Neural progenitor cell (in vitro differentiated cells): ENCODE data around the gene CAPZA1.

Source experiments
- EZH2 ChIP-seq: fragments of 200-600 bp; sonication (generic); IDR thresholded peaks from 2 replicates; pipeline ENCODE4 v1.6.1; 2017; ENCODE audit warnings: antibody characterized with exemption, mild to moderate bottlenecking, moderate library complexity
- EZH2phosphoT487 ChIP-seq: fragments of 200-600 bp; sonication (generic); IDR thresholded peaks from 2 replicates; pipeline ENCODE4 v1.6.1; 2017; ENCODE audit warnings: antibody characterized with exemption
- TF ChIP-seq, protein P1 (sequence below): fragments of 200-600 bp; sonication (generic); IDR thresholded peaks from 2 replicates; pipeline ENCODE4 v1.5.1; 2017; ENCODE audit warnings: antibody characterized with exemption, mild to moderate bottlenecking

GRCh38 chr1:112710586-112710985 is 91.0 kb downstream of the CAPZA1 start:
- no peak for TF ChIP-seq EZH2
- TF ChIP-seq, protein P1, sequence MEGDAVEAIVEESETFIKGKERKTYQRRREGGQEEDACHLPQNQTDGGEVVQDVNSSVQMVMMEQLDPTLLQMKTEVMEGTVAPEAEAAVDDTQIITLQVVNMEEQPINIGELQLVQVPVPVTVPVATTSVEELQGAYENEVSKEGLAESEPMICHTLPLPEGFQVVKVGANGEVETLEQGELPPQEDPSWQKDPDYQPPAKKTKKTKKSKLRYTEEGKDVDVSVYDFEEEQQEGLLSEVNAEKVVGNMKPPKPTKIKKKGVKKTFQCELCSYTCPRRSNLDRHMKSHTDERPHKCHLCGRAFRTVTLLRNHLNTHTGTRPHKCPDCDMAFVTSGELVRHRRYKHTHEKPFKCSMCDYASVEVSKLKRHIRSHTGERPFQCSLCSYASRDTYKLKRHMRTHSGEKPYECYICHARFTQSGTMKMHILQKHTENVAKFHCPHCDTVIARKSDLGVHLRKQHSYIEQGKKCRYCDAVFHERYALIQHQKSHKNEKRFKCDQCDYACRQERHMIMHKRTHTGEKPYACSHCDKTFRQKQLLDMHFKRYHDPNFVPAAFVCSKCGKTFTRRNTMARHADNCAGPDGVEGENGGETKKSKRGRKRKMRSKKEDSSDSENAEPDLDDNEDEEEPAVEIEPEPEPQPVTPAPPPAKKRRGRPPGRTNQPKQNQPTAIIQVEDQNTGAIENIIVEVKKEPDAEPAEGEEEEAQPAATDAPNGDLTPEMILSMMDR, result no peak
- TF ChIP-seq EZH2phosphoT487, result no peak
